Kidney epithelial cell (primary cell): ENCODE results near the gene CUL7. TPM values are rescaled to one million over a fixed set of nuclear protein-coding genes. Genes with fewer than 3 reads are reported as not detected.

ENCODE experiments used
- DNase-seq: peaks from one replicate; pipeline ENCODE4 v3.0.0-alpha.2; 2010; ENCODE audit warnings: low read depth
- H3K27me3 ChIP-seq: 2 replicates; pipeline ENCODE4 v1.6.0; 2011; ENCODE audit warnings: low read length; ENCODE audit not compliant: control insufficient read depth, insufficient read depth
- H3K36me3 ChIP-seq: 2 replicates; pipeline ENCODE4 v1.5.1; 2011; ENCODE audit warnings: low read length; ENCODE audit not compliant: control insufficient read depth, insufficient read depth
- H3K4me3 ChIP-seq: 2 replicates; pipeline ENCODE4 v1.5.1; 2011; ENCODE audit warnings: low read depth, mild to moderate bottlenecking, control low read depth, low read length
- total RNA-seq: library from RNA; depleted of rRNA; stranded (reverse); fragments of >200 nt; gene quantifications from 2 replicates; pipeline ENCODE4 v1.2.3, GENCODE V29; 2015
- TF ChIP-seq, protein P1 (sequence below): IDR thresholded peaks from 2 replicates; pipeline ENCODE4 v1.5.1; 2011; ENCODE audit warnings: mild to moderate bottlenecking, moderate library complexity, low read length, control low read depth, inconsistent platforms; ENCODE audit not compliant: insufficient read depth, poor library complexity, severe bottlenecking

Gene CUL7
- total RNA-seq = 28.1 and 32.3 TPM in 2 replicates

DNA sequence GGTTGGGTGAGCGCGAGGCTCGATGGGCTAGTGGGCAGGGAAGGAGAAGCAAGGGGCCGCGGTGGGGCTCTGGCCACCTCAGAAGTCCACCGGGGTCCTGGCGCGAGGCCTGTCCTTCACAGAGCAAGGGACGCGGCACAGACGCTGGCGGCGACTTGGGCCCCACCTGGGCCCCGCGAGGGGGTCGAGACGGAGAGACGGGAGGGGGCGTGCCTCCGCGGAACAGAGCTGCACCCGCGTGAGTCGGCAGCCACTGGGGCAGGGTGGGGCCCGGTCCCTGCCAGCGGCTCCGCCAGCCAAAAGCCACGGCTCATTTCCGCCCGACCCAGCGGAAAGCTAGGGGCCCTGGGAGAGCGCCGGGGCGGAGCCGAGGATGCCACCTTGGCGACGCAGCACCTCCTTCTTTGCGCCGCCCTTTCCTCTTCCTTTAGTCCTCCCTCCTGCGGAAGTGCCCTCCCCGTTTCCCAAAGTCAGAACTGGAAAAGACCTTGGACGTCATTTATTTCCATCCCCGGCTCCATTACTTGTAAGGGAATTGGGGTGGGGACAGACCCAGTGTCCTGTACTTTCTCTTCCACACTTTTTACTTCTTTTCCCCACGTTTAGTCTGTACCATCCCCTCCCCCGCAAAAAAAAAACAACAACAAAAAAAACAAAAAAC is at the start of gene CUL7:
CUL7 (minus strand) TSS at position 307 of the 661 bp plus-strand sequence. CDS start 1,063 bp downstream, outside the sequence.
- peak within 1 kb of the TSS; percentile 62 for H3K4me3 ChIP-seq
- peaks cover 2% of the 10 kb centered on the region for H3K36me3 ChIP-seq
- peak; percentile 84 for DNase-seq
- TF ChIP-seq, protein P1, sequence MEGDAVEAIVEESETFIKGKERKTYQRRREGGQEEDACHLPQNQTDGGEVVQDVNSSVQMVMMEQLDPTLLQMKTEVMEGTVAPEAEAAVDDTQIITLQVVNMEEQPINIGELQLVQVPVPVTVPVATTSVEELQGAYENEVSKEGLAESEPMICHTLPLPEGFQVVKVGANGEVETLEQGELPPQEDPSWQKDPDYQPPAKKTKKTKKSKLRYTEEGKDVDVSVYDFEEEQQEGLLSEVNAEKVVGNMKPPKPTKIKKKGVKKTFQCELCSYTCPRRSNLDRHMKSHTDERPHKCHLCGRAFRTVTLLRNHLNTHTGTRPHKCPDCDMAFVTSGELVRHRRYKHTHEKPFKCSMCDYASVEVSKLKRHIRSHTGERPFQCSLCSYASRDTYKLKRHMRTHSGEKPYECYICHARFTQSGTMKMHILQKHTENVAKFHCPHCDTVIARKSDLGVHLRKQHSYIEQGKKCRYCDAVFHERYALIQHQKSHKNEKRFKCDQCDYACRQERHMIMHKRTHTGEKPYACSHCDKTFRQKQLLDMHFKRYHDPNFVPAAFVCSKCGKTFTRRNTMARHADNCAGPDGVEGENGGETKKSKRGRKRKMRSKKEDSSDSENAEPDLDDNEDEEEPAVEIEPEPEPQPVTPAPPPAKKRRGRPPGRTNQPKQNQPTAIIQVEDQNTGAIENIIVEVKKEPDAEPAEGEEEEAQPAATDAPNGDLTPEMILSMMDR = no peak
- H3K27me3 ChIP-seq = no peaks in the 10 kb centered on the region

DNA sequence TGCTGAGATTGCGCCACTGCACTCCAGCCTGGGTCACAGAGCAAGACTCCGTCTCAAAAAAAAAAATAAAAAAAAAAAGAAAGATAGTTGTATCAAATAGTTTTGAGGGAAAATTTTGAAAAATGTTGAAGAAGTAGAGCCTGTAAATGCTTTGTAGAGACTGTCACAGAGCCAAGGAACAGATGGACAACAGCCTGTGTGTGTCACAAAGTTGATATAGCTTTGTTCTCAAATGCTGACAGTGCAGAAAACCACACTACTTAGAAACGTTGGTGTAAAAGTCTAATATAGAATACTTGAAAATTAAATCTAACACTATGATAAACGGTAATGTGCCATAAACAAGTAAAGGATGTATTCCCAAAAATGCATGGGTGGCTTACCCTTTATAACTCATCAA is 47.8 kb upstream of the CUL7 start:
- H3K27me3 ChIP-seq = no peaks in the 10 kb centered on the region
- no peak for DNase-seq
- TF ChIP-seq, protein P1 = no peak
- no peak overlapping the region for H3K4me3 ChIP-seq
- H3K36me3 ChIP-seq = no peaks in the 10 kb centered on the region

DNA sequence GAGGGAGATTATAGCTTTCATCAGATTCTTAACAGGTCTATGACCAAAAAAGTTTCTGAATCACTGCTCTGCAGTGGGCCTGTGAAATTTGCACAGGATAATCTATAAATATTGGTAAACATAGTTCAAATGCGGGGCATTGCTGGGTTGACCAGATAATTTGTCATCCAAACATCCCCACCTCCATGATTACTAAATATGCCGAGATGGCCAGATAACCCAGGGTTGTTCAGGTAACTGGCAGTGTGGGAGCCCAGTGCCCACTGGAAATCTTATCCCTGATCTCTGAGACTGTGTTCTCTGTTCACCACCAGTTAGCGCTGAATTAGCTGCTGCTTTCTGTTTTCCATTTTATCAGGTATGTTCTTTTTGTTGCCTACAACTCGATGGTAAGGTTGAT is 43.9 kb upstream of the CUL7 start:
- H3K27me3 ChIP-seq = no peaks in the 10 kb centered on the region
- H3K4me3 ChIP-seq = no peak overlapping the region
- no peaks in the 10 kb centered on the region for H3K36me3 ChIP-seq
- TF ChIP-seq, protein P1 = no peak
- no peak for DNase-seq

DNA sequence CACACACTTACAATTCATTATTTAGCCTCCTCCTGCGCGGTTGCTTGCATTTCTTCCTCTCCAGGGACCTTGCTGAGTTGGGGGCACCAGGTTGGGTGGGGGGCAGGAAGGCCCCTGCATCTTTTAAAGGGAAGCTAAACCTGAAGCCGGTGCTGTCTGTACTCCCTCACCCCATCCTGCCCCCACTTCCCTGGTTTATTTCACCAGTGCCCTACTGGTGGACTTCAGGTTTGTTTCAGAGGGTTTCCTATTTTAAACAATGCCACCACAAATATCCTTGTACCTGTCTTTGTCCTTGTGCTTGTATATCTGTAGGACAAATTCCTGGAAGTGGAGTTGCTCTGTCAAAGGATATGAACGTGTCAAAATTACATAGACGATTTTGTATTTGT is 43.4 kb upstream of the CUL7 start:
- TF ChIP-seq, protein P1 = no peak
- Histone ChIP-seq H3K4me3 (no peak overlapping the region), H3K36me3 (no peaks in the 10 kb centered on the region), H3K27me3 (no peaks in the 10 kb centered on the region)
- no peak for DNase-seq

DNA sequence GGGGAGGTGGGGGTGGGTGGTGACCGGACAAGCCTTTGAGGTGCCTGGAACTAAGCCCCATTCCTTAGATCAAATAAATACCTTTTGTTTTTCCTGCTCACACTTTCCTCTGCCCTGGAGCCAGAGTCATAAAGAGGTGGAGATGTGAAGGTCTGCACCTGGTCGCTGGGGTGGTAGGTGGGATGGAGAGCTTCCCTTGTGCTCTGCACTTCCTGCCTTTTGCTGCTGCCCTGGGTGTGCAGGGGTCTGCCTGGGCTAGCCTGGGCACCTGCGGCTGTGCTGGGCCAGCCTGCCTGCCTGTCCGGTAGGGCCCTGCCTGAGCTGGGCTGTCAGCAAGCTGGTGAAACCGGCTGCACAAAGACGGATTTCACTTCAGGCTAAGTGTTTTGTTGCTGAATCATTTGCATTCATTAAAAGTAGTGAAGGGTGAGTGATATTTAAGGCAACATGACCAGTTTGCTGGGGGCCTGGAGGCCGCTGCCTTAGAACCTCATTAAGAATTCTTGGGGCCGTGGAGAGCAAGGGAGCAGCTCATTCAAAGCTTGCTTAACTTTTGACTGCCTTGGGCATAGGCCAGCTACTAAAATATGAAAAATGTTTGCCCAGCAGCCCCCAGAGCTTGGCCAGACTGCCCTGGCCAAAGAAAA is 42.9 kb upstream of the CUL7 start:
- no peak overlapping the region for H3K4me3 ChIP-seq
- TF ChIP-seq, protein P1 = no peak
- H3K27me3 ChIP-seq = no peaks in the 10 kb centered on the region
- DNase-seq = peak; percentile 79
- no peaks in the 10 kb centered on the region for H3K36me3 ChIP-seq

DNA sequence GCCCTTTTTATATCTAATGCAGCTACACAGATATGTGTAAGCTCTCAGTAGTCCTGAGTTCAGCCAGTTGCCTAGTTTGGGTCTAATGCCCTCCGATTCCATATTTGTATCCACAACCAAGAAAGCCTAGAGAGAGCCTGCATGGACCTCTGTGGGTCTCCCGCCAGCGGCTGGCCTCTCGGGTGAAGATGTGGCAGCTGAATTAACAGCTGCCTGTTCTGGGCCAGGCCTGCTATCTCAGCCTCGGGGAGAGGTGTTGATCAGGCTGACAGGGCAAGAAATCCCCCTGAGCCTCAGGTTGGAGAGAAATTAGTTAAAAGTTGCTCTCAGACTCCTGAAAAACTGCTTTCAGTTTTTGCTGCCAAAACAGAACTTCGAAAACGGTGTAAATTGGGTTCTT is 42.3 kb upstream of the CUL7 start:
- H3K27me3 ChIP-seq = no peaks in the 10 kb centered on the region
- TF ChIP-seq, protein P1 = no peak
- H3K4me3 ChIP-seq = no peak overlapping the region
- DNase-seq = no peak
- H3K36me3 ChIP-seq = no peaks in the 10 kb centered on the region
